Left ventricle myocardium inferior (tissue), 1 donor: ENCODE measurements around the gene PLA2G4A. TPM values are rescaled to one million over a fixed set of nuclear protein-coding genes. Genes with fewer than 3 reads are reported as not detected.

Experiments
- DNase-seq: peaks from one replicate; pipeline ENCODE4 v3.0.0-alpha.2; 2020
- H3K27ac ChIP-seq: fragments of 200-600 bp; replicated peaks from 2 replicates; pipeline ENCODE4 v1.8.0; 2021
- H3K27me3 ChIP-seq: fragments of 200-600 bp; 2 replicates; pipeline ENCODE4 v1.8.0; 2021; ENCODE audit warnings: low read depth
- H3K36me3 ChIP-seq: fragments of 200-600 bp; 2 replicates; pipeline ENCODE4 v1.8.0; 2021
- H3K4me1 ChIP-seq: fragments of 200-600 bp; 2 replicates; pipeline ENCODE4 v1.8.0; 2021
- H3K4me3 ChIP-seq: fragments of 200-600 bp; 2 replicates; pipeline ENCODE4 v1.8.0; 2021; ENCODE audit warnings: mild to moderate bottlenecking, moderate library complexity
- H3K9me3 ChIP-seq: fragments of 200-600 bp; replicated peaks from 2 replicates; pipeline ENCODE4 v1.8.0; 2021
- CTCF ChIP-seq: fragments of 200-600 bp; IDR thresholded peaks from 2 replicates; pipeline ENCODE4 v1.8.0; 2021; ENCODE audit warnings: antibody characterized with exemption, mild to moderate bottlenecking, borderline replicate concordance
- intact Hi-C: fragments of 100-400 bp; cut with micrococcal nuclease; formaldehyde crosslinking; loops from one replicate; pipeline ENCODE4 v1.11.0; 2022
- total RNA-seq: library from RNA; stranded (reverse); fragmentation: NEBNext Ultra II Directional; extraction: Animal tissue kit (Norgen Biotek cat#: 25700); gene quantifications from one replicate; pipeline ENCODE4 v1.2.1, GENCODE V29; 2021
- donor health status: DM: no; HTN: yes; CAD: no; lungs with severe emphysema.

The PLA2G4A gene
- total RNA-seq, 1 donor from 2014 or later: 2.7 TPM

- no peak overlapping the region for H3K27ac ChIP-seq
- intact Hi-C loops: no loop called here
- H3K36me3 ChIP-seq: no peaks in the 10 kb centered on the region
- no peak overlapping the region for H3K4me3 ChIP-seq
- H3K4me1 ChIP-seq: no peaks in the 10 kb centered on the region
- no peak for TF ChIP-seq CTCF
- H3K9me3 ChIP-seq: peaks cover 5% of the 10 kb centered on the region
- DNase-seq: no peak
- H3K27me3 ChIP-seq: no peaks in the 10 kb centered on the region
Measured at GRCh38 chr1:187013582-187014200, 184.9 kb downstream of the PLA2G4A start.

GRCh38 chr1:187018291-187018690 is 189.5 kb downstream of the PLA2G4A start:
- TF ChIP-seq CTCF: no peak
- Histone ChIP-seq H3K27me3 (no peaks in the 10 kb centered on the region), H3K4me3 (no peak overlapping the region), H3K36me3 (no peaks in the 10 kb centered on the region), H3K9me3 (peaks cover 12% of the 10 kb centered on the region), H3K4me1 (no peaks in the 10 kb centered on the region), H3K27ac (no peak overlapping the region)
- DNase-seq: no peak
- intact Hi-C loops: no loop called here

GRCh38 chr1:187027253-187027652 is 198.5 kb downstream of the PLA2G4A start:
- intact Hi-C loops: no loop called here

GRCh38 chr1:187032316-187032981 is 203.7 kb downstream of the PLA2G4A start:
- intact Hi-C loops: no loop called here
- H3K4me3 ChIP-seq: no peak overlapping the region
- H3K9me3 ChIP-seq: peaks cover 37% of the 10 kb centered on the region
- H3K27ac ChIP-seq: no peak overlapping the region
- TF ChIP-seq CTCF: no peak
- no peak for DNase-seq
- no peaks in the 10 kb centered on the region for H3K36me3 ChIP-seq
- no peaks in the 10 kb centered on the region for H3K27me3 ChIP-seq
- no peaks in the 10 kb centered on the region for H3K4me1 ChIP-seq

More at GRCh38 chr1:187027253-187027652, 198.5 kb downstream of the PLA2G4A start:
- TF ChIP-seq CTCF: no peak
- Histone ChIP-seq H3K4me1 (no peaks in the 10 kb centered on the region), H3K4me3 (no peak overlapping the region), H3K27ac (no peak overlapping the region), H3K36me3 (no peaks in the 10 kb centered on the region), H3K9me3 (peaks cover 42% of the 10 kb centered on the region), H3K27me3 (no peaks in the 10 kb centered on the region)
- no peak for DNase-seq

GRCh38 chr1:187032982-187033692 is 204.4 kb downstream of the PLA2G4A start:
- H3K27me3 ChIP-seq: no peaks in the 10 kb centered on the region
- no peak overlapping the region for H3K4me3 ChIP-seq
- intact Hi-C loops: no loop called here
- H3K36me3 ChIP-seq: no peaks in the 10 kb centered on the region
- H3K27ac ChIP-seq: no peak overlapping the region
- peaks cover 37% of the 10 kb centered on the region for H3K9me3 ChIP-seq
- no peaks in the 10 kb centered on the region for H3K4me1 ChIP-seq
- no peak for DNase-seq
- TF ChIP-seq CTCF: no peak
